Measurements from ENCODE around the gene GLDN.
A peak's percentile ranks its signal among the peaks of the same experiment; 100 is the strongest.

The GLDN gene

GRCh38 chr15:51368307-51368706 is 26.9 kb downstream of the GLDN start:
- TF ChIP-seq ZFX (IDR thresholded peaks at IDR 0.05) (no peak), CTCF (conservative IDR thresholded peaks at IDR 0.05) (no peak)
- H3K27ac ChIP-seq = peak overlapping the region; percentile 65; the same call in 1 of the 2 replicates

GRCh38 chr15:51368751-51369450 is 27.4 kb downstream of the GLDN start:
- no peak overlapping the region for H3K27ac ChIP-seq
- TF ChIP-seq ZFX (IDR thresholded peaks at IDR 0.05) (no peak), CTCF (conservative IDR thresholded peaks at IDR 0.05) (no peak)

GRCh38 chr15:51369451-51369761 is 28.0 kb downstream of the GLDN start:
- TF ChIP-seq ZFX (IDR thresholded peaks at IDR 0.05) (no peak), CTCF (conservative IDR thresholded peaks at IDR 0.05) (no peak)
- no peak overlapping the region for H3K27ac ChIP-seq

- TF ChIP-seq ZFX (IDR thresholded peaks at IDR 0.05) (no peak), CTCF (conservative IDR thresholded peaks at IDR 0.05) (no peak)
- H3K27ac ChIP-seq = no peak overlapping the region
Observed at GRCh38 chr15:51371266-51371665, 29.8 kb downstream of the GLDN start.

- no peak for TF ChIP-seq ZFX (IDR thresholded peaks at IDR 0.05)
- TF ChIP-seq CTCF (conservative IDR thresholded peaks at IDR 0.05) = no peak
- no peak overlapping the region for H3K27ac ChIP-seq
Observed at GRCh38 chr15:51374131-51374530, 32.7 kb downstream of the GLDN start.

- TF ChIP-seq CTCF (conservative IDR thresholded peaks at IDR 0.05) (no peak), ZFX (IDR thresholded peaks at IDR 0.05) (no peak)
- H3K27ac ChIP-seq = no peak overlapping the region
Observed at GRCh38 chr15:51375966-51376640, 34.6 kb downstream of the GLDN start.

- TF ChIP-seq ZFX (IDR thresholded peaks at IDR 0.05) (no peak), CTCF (conservative IDR thresholded peaks at IDR 0.05) (no peak)
- H3K27ac ChIP-seq = no peak overlapping the region
Observed at GRCh38 chr15:51377038-51377786, 35.8 kb downstream of the GLDN start.
